ENCODE results near the gene CDH2. TPM values are rescaled to one million over a fixed set of nuclear protein-coding genes. Genes with fewer than 3 reads are reported as not detected.

Gene CDH2
- total RNA-seq, 1 experiment from 2014 or later = 36.2 TPM

- no peaks in the 10 kb centered on the region for H3K9me3 ChIP-seq (ENCODE audit: control insufficient read depth, low read depth, low read length)
- no peak overlapping the region for H3T11ph ChIP-seq (ENCODE audit: low read length)
- H3K56ac ChIP-seq (ENCODE audit: insufficient read length, low read depth, low read length) = no peak overlapping the region
- peaks cover 7% of the 10 kb centered on the region for H3K4me1 ChIP-seq (ENCODE audit: insufficient read depth, low read length)
- no peak overlapping the region for H3K9ac ChIP-seq (ENCODE audit: extremely low read depth, insufficient read length, low read length)
- no peak for TF ChIP-seq CTCF (conservative IDR thresholded peaks at IDR 0.05)
- peaks cover 25 to 29% of the 10 kb centered on the region in 2 experiments for H3K4me1 Mint-ChIP-seq
- no peaks in the 10 kb centered on the region for H4K20me1 ChIP-seq (ENCODE audit: control insufficient read depth, insufficient read depth, insufficient read length)
- no peaks in the 10 kb centered on the region for H3K23me2 ChIP-seq (ENCODE audit: insufficient read length, low read depth, low read length, poor library complexity, severe bottlenecking)
- H2BK20ac ChIP-seq (ENCODE audit: low read depth, low read length, poor library complexity, severe bottlenecking) = no peak overlapping the region
- no peak for DNase-seq
- no peak overlapping the region for H3K4me2 ChIP-seq (ENCODE audit: insufficient read depth, insufficient read length, low read length)
- H3K79me2 ChIP-seq (ENCODE audit: insufficient read depth, low read length) = no peaks in the 10 kb centered on the region
- H3K27me3 Mint-ChIP-seq (ENCODE audit: low read depth) = peaks cover 52% of the 10 kb centered on the region
- no peaks in the 10 kb centered on the region for H3K36me3 Mint-ChIP-seq (ENCODE audit: insufficient read depth in 1 of 3, low read depth in 3 of 3)
- WGBS (ENCODE audit: extremely low coverage, insufficient read length, low lambda C conversion rate) = no CpG with 5 or more reads among the region's 2 CpGs
- no peak overlapping the region for H2AK5ac ChIP-seq (ENCODE audit: insufficient read length, low read length)
- no peak overlapping the region for H2BK12ac ChIP-seq (ENCODE audit: insufficient read length, low read depth, low read length)
- H3K27ac Mint-ChIP-seq = no peak overlapping the region
- H2BK120ac ChIP-seq (ENCODE audit: low read depth, low read length, poor library complexity, severe bottlenecking) = no peak overlapping the region
- no peak overlapping the region for H2AFZ ChIP-seq (ENCODE audit: low read length)
- no peak overlapping the region for H4K8ac ChIP-seq (replicated peaks; ENCODE audit: insufficient read length, low read depth, low read length)
- no peak overlapping the region for H3K18ac ChIP-seq (ENCODE audit: insufficient read length, low read depth, low read length)
- no peak overlapping the region for H3K14ac ChIP-seq (ENCODE audit: insufficient read depth, low read length)
- H3K9me3 Mint-ChIP-seq = no peaks in the 10 kb centered on the region
- H3K23ac ChIP-seq (ENCODE audit: insufficient read length, low read depth, low read length) = no peak overlapping the region
- no peak overlapping the region for H2BK15ac ChIP-seq (ENCODE audit: low read depth, low read length)
- H4K5ac ChIP-seq (ENCODE audit: insufficient read length, low read depth, low read length) = no peak overlapping the region
- H2BK5ac ChIP-seq (ENCODE audit: insufficient read length, low read length) = no peak overlapping the region
- no peak overlapping the region for H3K4me3 Mint-ChIP-seq
- H4K91ac ChIP-seq (ENCODE audit: insufficient read length, low read depth, low read length) = no peak overlapping the region
- H3K79me1 ChIP-seq (ENCODE audit: insufficient read depth, low read depth, low read length, poor library complexity, severe bottlenecking) = no peaks in the 10 kb centered on the region
- H3K4ac ChIP-seq (ENCODE audit: low read depth, low read length) = no peak overlapping the region
- H3K27me3 ChIP-seq (ENCODE audit: insufficient read depth, low read length) = peaks cover 7% of the 10 kb centered on the region; the same call in 1 of the 2 replicates
- H3K27ac ChIP-seq (ENCODE audit: insufficient read length, low read depth, low read length) = no peak overlapping the region
Observed at GRCh38 chr18:28091197-28091596, 85.7 kb downstream of the CDH2 start.
